GM12801 (cell line): ENCODE measurements around the gene SC5D.

Experiments
- TF ChIP-seq, protein P1 (sequence below): IDR thresholded peaks from one replicate; pipeline ENCODE4 v1.5.1; 2011; ENCODE audit warnings: control low read depth; ENCODE audit not compliant: insufficient read length; ENCODE audit errors: extremely low read depth

The SC5D gene

DNA sequence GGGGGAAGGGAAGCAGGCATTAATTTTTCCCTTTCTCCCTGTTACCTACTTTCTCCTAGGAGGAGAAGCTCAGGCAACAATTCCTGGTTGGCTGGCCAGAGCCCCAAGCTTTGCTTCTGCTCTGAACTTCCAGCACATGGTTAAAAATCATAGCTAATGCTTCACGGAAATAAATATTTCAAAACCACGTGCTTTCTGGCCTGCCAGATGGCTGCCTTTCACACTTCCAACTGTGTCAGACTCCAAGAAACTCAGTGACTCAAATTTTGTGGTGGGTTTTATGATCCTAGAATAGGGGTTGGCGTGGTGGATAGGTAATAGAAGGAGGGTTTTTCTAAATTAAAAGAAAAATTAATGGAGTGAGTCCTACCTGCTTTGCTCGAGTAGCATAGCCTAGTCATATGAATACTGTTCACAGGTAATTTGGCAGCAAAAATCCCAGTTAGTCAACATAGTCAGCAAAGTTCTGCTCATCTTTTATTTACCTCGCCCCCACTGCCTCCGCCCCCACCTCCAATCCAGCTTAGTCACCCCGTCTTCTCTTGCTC, 58.6 kb downstream of the SC5D start:
- TF ChIP-seq, protein P1, sequence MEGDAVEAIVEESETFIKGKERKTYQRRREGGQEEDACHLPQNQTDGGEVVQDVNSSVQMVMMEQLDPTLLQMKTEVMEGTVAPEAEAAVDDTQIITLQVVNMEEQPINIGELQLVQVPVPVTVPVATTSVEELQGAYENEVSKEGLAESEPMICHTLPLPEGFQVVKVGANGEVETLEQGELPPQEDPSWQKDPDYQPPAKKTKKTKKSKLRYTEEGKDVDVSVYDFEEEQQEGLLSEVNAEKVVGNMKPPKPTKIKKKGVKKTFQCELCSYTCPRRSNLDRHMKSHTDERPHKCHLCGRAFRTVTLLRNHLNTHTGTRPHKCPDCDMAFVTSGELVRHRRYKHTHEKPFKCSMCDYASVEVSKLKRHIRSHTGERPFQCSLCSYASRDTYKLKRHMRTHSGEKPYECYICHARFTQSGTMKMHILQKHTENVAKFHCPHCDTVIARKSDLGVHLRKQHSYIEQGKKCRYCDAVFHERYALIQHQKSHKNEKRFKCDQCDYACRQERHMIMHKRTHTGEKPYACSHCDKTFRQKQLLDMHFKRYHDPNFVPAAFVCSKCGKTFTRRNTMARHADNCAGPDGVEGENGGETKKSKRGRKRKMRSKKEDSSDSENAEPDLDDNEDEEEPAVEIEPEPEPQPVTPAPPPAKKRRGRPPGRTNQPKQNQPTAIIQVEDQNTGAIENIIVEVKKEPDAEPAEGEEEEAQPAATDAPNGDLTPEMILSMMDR: no peak

DNA sequence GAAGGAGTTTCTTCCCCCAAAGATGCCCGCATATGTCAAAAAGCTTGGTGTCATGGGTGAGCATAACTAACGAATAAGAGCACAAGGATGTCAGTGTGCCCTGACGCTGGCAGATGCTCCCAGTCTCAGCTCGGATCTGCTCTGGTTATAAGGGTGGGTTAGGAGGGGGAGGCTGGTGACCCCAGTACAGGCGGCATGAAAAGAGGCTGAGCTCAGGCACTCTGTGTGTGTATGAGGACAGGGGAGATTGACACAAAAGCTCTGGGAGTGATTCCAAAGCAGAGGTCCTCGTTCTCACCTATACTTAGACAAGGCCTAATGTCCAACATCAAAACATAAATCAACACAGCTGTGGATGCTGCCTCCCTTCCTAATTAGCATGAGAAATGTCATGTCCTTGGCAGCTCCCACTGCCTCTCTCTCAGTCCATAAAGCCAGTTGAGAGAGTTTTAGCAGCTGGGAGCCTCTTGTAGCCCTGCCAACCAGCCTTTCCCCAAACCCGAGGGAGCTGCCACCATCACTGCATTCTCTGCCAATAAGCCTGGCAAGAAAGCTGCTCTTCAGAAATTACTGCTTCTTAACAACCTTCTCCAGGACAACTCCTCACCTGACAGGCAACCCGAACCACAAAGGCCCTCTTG, 59.8 kb downstream of the SC5D start:
- TF ChIP-seq, protein P1: no peak

DNA sequence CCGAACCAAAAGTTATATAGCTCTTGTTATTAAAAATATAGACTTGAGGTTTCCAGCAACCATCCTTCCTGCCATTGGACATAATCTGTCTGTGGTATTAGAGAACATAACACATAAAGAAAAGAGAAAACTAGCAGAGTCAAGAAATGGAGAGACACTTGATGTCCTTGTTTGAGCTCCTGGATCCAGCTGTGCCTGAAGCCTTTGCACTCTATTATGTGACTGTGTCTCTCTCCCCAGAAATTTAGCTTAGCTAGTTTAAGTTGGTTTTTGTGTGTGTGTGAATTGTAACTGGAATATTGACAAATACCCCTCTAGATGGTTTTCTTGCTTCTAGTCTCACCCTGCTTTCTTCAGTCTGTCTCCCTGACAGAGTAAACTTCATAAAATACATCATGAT, 61.6 kb downstream of the SC5D start:
- TF ChIP-seq, protein P1: no peak

- TF ChIP-seq, protein P1: no peak
These were observed 63.8 kb downstream of the SC5D start for GRCh38 chr11:121356357-121356756.
